WTC11 (cell line): ENCODE results near the gene SLC15A5. TPM values are rescaled to one million over a fixed set of nuclear protein-coding genes. Genes with fewer than 3 reads are reported as not detected.

ENCODE experiments used
- ATAC-seq: fragments of 200-7000 bp; cut with Tn5 transposase; 2 replicates; pipeline ENCODE4 v1.10.0; 2021; ENCODE audit warnings: mild to moderate bottlenecking, moderate library complexity
- CTCF ChIA-PET: fragments of 300-600 bp; sonication (Branson Sonifier 250); formaldehyde crosslinking; loops from one replicate; lab custom pipeline; 2021; ENCODE audit warnings: antibody characterized with exemption; lab: Charles Lee
- POLR2A ChIA-PET: fragments of 350-600 bp; sonication (Branson Sonifier 250); formaldehyde crosslinking; loops from one replicate; lab custom pipeline; 2021; ENCODE audit warnings: antibody characterized with exemption; lab: Charles Lee
- DNase-seq: peaks from one replicate; pipeline ENCODE4 v3.0.0; 2021; ENCODE audit warnings: low spot score
- H3K27ac Mint-ChIP-seq: 2 replicates; pipeline ENCODE4 v1.8.0; 2021; ENCODE audit warnings: mixed read lengths
- H3K27me3 Mint-ChIP-seq: 2 replicates; pipeline ENCODE4 v1.8.0; 2021; ENCODE audit warnings: low read depth, mild to moderate bottlenecking, moderate library complexity, mixed read lengths
- H3K36me3 Mint-ChIP-seq: 2 replicates; pipeline ENCODE4 v1.8.0; 2021; ENCODE audit warnings: mixed read lengths
- H3K4me1 Mint-ChIP-seq: 2 replicates; pipeline ENCODE4 v1.8.0; 2022; ENCODE audit warnings: mixed read lengths
- H3K4me3 Mint-ChIP-seq: 2 replicates; pipeline ENCODE4 v1.8.0; 2021; ENCODE audit warnings: mild to moderate bottlenecking, moderate library complexity, mixed read lengths
- H3K9me3 Mint-ChIP-seq: 2 replicates; pipeline ENCODE4 v1.8.0; 2021; ENCODE audit warnings: mixed read lengths
- AR ChIP-seq: fragments of 250-450 bp; sonication (Bioruptor Pico); IDR thresholded peaks from 2 replicates; pipeline ENCODE4 v1.9.0; 2021; ENCODE audit warnings: mild to moderate bottlenecking
- ATF6 ChIP-seq: sonication (generic); formaldehyde crosslinking; IDR thresholded peaks from 2 replicates; pipeline ENCODE4 v1.8.1; 2023; ENCODE audit warnings: mild to moderate bottlenecking, missing genetic modification reagents
- HMGXB4 ChIP-seq: sonication (generic); formaldehyde crosslinking; IDR thresholded peaks from 2 replicates; pipeline ENCODE4 v1.8.1; 2023; ENCODE audit warnings: mild to moderate bottlenecking, moderate library complexity, missing genetic modification reagents
- SP1 ChIP-seq: sonication (generic); formaldehyde crosslinking; conservative IDR thresholded peaks from 2 replicates; pipeline ENCODE4 v1.8.1; 2022; ENCODE audit warnings: missing genetic modification reagents
- ZMAT4 ChIP-seq: fragments of 250-450 bp; sonication (Bioruptor Pico); IDR thresholded peaks from 2 replicates; pipeline ENCODE4 v1.9.0; 2021; ENCODE audit warnings: mild to moderate bottlenecking
- ZNF263 ChIP-seq: sonication (generic); formaldehyde crosslinking; IDR thresholded peaks from 2 replicates; pipeline ENCODE4 v1.8.1; 2022; ENCODE audit warnings: low read depth, mild to moderate bottlenecking, moderate library complexity, missing genetic modification reagents
- total RNA-seq: library from RNA; stranded (reverse); gene quantifications from 3 replicates; pipeline ENCODE4 v1.2.3, GENCODE V29; 2021

SLC15A5 gene
- total RNA-seq, 1 experiment from 2014 or later = not detected

GRCh38 chr12:16148938-16149337, 128.5 kb downstream of the SLC15A5 start:
- DNase-seq (no peak), ATAC-seq (no peak)
- CTCF ChIA-PET = no interaction called here
- Mint-ChIP-seq H3K4me3 (no peak overlapping the region), H3K4me1 (no peaks in the 10 kb centered on the region), H3K27ac (no peak overlapping the region), H3K9me3 (no peaks in the 10 kb centered on the region), H3K27me3 (no peaks in the 10 kb centered on the region), H3K36me3 (no peaks in the 10 kb centered on the region)
- no peak for TF ChIP-seq AR
- TF ChIP-seq HMGXB4 (CRISPR knock-in tag) = no peak
- no peak for TF ChIP-seq SP1
- TF ChIP-seq ZNF263 (CRISPR knock-in tag) = no peak
- no peak for TF ChIP-seq ATF6
- TF ChIP-seq ZMAT4 = no peak
- POLR2A ChIA-PET = no interaction called here

Other genes starting within 250 kb of the SLC15A5 start
- gene MGST1, start 70.0 kb upstream of the SLC15A5 start, total RNA-seq = 285 to 344 TPM (median 324 TPM) in 3 replicates